HCT116 (cell line): ENCODE data around the gene NCLN. TPM values are rescaled to one million over a fixed set of nuclear protein-coding genes. Genes with fewer than 3 reads are reported as not detected.

Source experiments
- ATAC-seq: fragments of 200-7000 bp; cut with Tn5 transposase; 2 replicates; pipeline ENCODE4 v1.9.1; 2020; ENCODE audit warnings: mild to moderate bottlenecking, moderate library complexity
- BruUV-seq: library from RNA; stranded (reverse); fragments of 400-500 nt; replicated peaks from 2 replicates; lab custom pipeline; 2021; lab: Mats Ljungman, UMichigan
- CTCF ChIA-PET: fragments of 300-600 bp; sonication (Branson Sonifier 250); formaldehyde crosslinking; loops from one replicate; lab custom pipeline; 2021; ENCODE audit warnings: antibody characterized with exemption; lab: Charles Lee
- POLR2A ChIA-PET: fragments of 300-600, 350-600 bp; sonication (Branson Sonifier 250); formaldehyde crosslinking; loops from one replicate; lab custom pipeline; 2021; ENCODE audit warnings: antibody characterized with exemption; lab: Charles Lee
- RAD21 ChIA-PET, 2 experiments: fragments of 300-600 bp; sonication (Branson Sonifier 250); formaldehyde crosslinking; loops; one replicate each; lab custom pipeline; 2023; ENCODE audit warnings: low total read pairs in 2 of 2; ENCODE audit not compliant: uncharacterized antibody in 2 of 2, unreplicated experiment in 2 of 2, low non-redundant PET in 1 of 2; lab: Charles Lee
- DNase-seq: peaks from one replicate; pipeline ENCODE4 v3.0.0-alpha.2; 2010; ENCODE audit warnings: low read depth, low spot score
- H2AFZ ChIP-seq: fragments of 200-600 bp; shearing (Covaris generic), sonication (generic); 2 replicates; pipeline ENCODE4 v1.6.1; 2017; ENCODE audit warnings: low read depth, mixed run types, mixed read lengths, antibody characterized with exemption, low read length; ENCODE audit not compliant: poor library complexity, severe bottlenecking
- H3K27ac ChIP-seq: 2 replicates; pipeline ENCODE4 v1.5.1; 2012; ENCODE audit warnings: low read depth, low read length
- H3K27me3 ChIP-seq: fragments of 200-600 bp; sonication (generic); 2 replicates; pipeline ENCODE4 v1.6.1; 2016; ENCODE audit warnings: mixed run types, low read length, mixed read lengths; ENCODE audit not compliant: insufficient read depth
- H3K36me3 ChIP-seq, 2 experiments: fragments of 200-500 bp in 1 of 2; fragments of 200-600 bp in 1 of 2; sonication (Bioruptor generic) in 1 of 2; sonication (generic) in 1 of 2; 2 replicates each; pipeline versions ENCODE4 v1.5.1 to v1.6.1; 2014 to 2016; ENCODE audit warnings: low read length in 2 of 2, inconsistent platforms in 1 of 2, mixed read lengths in 1 of 2, mixed run types in 1 of 2; ENCODE audit not compliant: insufficient read depth in 2 of 2, control insufficient read depth in 1 of 2
- H3K4me1 ChIP-seq, 2 experiments: fragments of 200-600 bp in 1 of 2; sonication (generic) in 1 of 2; 2 replicates each; pipeline versions ENCODE4 v1.5.1 to v1.6.1; 2012 to 2017; ENCODE audit warnings: low read length in 2 of 2, inconsistent platforms in 1 of 2, mild to moderate bottlenecking in 1 of 2, mixed read lengths in 1 of 2, mixed run types in 1 of 2, moderate library complexity in 1 of 2; ENCODE audit not compliant: insufficient read depth in 2 of 2, control insufficient read depth in 1 of 2
- H3K4me2 ChIP-seq: fragments of 200-600 bp; sonication (generic); 2 replicates; pipeline ENCODE4 v1.6.1; 2017; ENCODE audit warnings: mixed run types, low read length, mixed read lengths
- H3K4me3 ChIP-seq, 2 experiments: fragments of 200-600 bp in 1 of 2; sonication (generic) in 1 of 2; replicated peaks in 1 of 2; 2 replicates each; pipeline ENCODE4 v1.5.1; 2011 to 2016; ENCODE audit warnings: low read length in 2 of 2, control low read depth in 1 of 2, low read depth in 1 of 2, mild to moderate bottlenecking in 1 of 2, mixed read lengths in 1 of 2, mixed run types in 1 of 2
- H3K79me2 ChIP-seq: fragments of 200-600 bp; sonication (generic); 2 replicates; pipeline ENCODE4 v1.6.1; 2017; ENCODE audit warnings: mild to moderate bottlenecking, mixed run types, low read length, moderate library complexity, mixed read lengths; ENCODE audit not compliant: insufficient read depth
- H3K9ac ChIP-seq: fragments of 200-600 bp; sonication (generic); 2 replicates; pipeline ENCODE4 v1.6.1; 2016; ENCODE audit warnings: low read length, mixed read lengths
- H3K9me2 ChIP-seq: fragments of 200-600 bp; sonication (generic), shearing (Covaris generic); 2 replicates; pipeline ENCODE4 v1.6.1; 2017; ENCODE audit warnings: mixed run types, mild to moderate bottlenecking, moderate library complexity; ENCODE audit not compliant: insufficient read depth
- H3K9me3 ChIP-seq, 2 experiments: fragments of 200-500 bp in 1 of 2; fragments of 200-600 bp in 1 of 2; sonication (Bioruptor generic) in 1 of 2; sonication (generic) in 1 of 2; 2 replicates each; pipeline ENCODE4 v1.6.1; 2014 to 2017; ENCODE audit warnings: low read length in 2 of 2, mixed read lengths in 2 of 2, inconsistent platforms in 1 of 2, low read depth in 1 of 2, mild to moderate bottlenecking in 1 of 2, mixed run types in 1 of 2, moderate library complexity in 1 of 2; ENCODE audit not compliant: control insufficient read depth in 1 of 2, insufficient read depth in 1 of 2
- H4K20me1 ChIP-seq: fragments of 200-600 bp; sonication (generic), shearing (Covaris generic); 2 replicates; pipeline ENCODE4 v1.6.1; 2017; ENCODE audit warnings: mixed run types, mild to moderate bottlenecking, moderate library complexity; ENCODE audit not compliant: insufficient read depth
- CEBPB ChIP-seq: IDR thresholded peaks from 2 replicates; pipeline ENCODE4 v1.6.1; 2012; ENCODE audit warnings: low read depth
- EGR1 ChIP-seq: IDR thresholded peaks from 2 replicates; pipeline ENCODE4 v1.6.1; 2012; ENCODE audit warnings: low read depth
- ELF1 ChIP-seq: IDR thresholded peaks from 2 replicates; pipeline ENCODE4 v1.6.1; 2012; ENCODE audit warnings: low read depth, borderline replicate concordance
- EZH2 ChIP-seq: fragments of 200-600 bp; sonication (generic); IDR thresholded peaks from 2 replicates; pipeline ENCODE4 v1.6.1; 2017; ENCODE audit warnings: antibody characterized with exemption, mixed run types
- EZH2phosphoT487 ChIP-seq: fragments of 200-600 bp; IDR thresholded peaks from 2 replicates; pipeline ENCODE4 v1.6.1; 2018; ENCODE audit warnings: antibody characterized with exemption, borderline replicate concordance
- FOSL1 ChIP-seq: IDR thresholded peaks from 2 replicates; pipeline ENCODE4 v1.6.1; 2012; ENCODE audit warnings: low read depth
- JUND ChIP-seq: IDR thresholded peaks from 2 replicates; pipeline ENCODE4 v1.6.1; 2012
- POLR2A ChIP-seq: IDR thresholded peaks from 2 replicates; pipeline ENCODE4 v1.7.0; 2011; ENCODE audit warnings: borderline replicate concordance; ENCODE audit not compliant: insufficient read depth, insufficient read length; ENCODE audit errors: extremely low read depth
- POLR2AphosphoS5 ChIP-seq: IDR thresholded peaks from 2 replicates; pipeline ENCODE4 v1.6.1; 2011; ENCODE audit warnings: mild to moderate bottlenecking, low read depth, low read length, moderate library complexity
- RAD21 ChIP-seq: IDR thresholded peaks from 2 replicates; pipeline ENCODE4 v1.6.1; 2012; ENCODE audit warnings: low read depth, mild to moderate bottlenecking
- SP1 ChIP-seq: IDR thresholded peaks from 2 replicates; pipeline ENCODE4 v1.6.1; 2012; ENCODE audit warnings: low read depth
- SRF ChIP-seq: IDR thresholded peaks from 2 replicates; pipeline ENCODE4 v1.6.1; 2012; ENCODE audit warnings: low read depth
- TCF7L2 ChIP-seq: IDR thresholded peaks from 2 replicates; pipeline ENCODE4 v1.7.0; 2011; ENCODE audit warnings: borderline replicate concordance, inconsistent platforms; ENCODE audit not compliant: insufficient read depth, insufficient read length; ENCODE audit errors: extremely low read depth
- YY1 ChIP-seq: IDR thresholded peaks from 2 replicates; pipeline ENCODE4 v1.6.1; 2011; ENCODE audit warnings: low read length, low read depth, moderate library complexity, mild to moderate bottlenecking; ENCODE audit not compliant: insufficient replicate concordance; ENCODE audit errors: extremely low read depth
- intact Hi-C: fragments of 100-400 bp; cut with micrococcal nuclease; formaldehyde crosslinking; loops from 2 replicates; pipeline ENCODE4 v1.10.0; 2022
- total RNA-seq: library from RNA; stranded (reverse); gene quantifications from one replicate; pipeline ENCODE4 v1.2.1, GENCODE V29; 2021; ENCODE audit not compliant: unreplicated experiment
- TF ChIP-seq, protein P1 (sequence below): IDR thresholded peaks from 2 replicates; pipeline ENCODE4 v1.6.1; 2012
- TF ChIP-seq, protein P2 (sequence below): IDR thresholded peaks from 2 replicates; pipeline ENCODE4 v1.6.1; 2012; ENCODE audit warnings: low read depth

The NCLN gene
- total RNA-seq, 1 experiment from 2014 or later = 119 TPM

DNA sequence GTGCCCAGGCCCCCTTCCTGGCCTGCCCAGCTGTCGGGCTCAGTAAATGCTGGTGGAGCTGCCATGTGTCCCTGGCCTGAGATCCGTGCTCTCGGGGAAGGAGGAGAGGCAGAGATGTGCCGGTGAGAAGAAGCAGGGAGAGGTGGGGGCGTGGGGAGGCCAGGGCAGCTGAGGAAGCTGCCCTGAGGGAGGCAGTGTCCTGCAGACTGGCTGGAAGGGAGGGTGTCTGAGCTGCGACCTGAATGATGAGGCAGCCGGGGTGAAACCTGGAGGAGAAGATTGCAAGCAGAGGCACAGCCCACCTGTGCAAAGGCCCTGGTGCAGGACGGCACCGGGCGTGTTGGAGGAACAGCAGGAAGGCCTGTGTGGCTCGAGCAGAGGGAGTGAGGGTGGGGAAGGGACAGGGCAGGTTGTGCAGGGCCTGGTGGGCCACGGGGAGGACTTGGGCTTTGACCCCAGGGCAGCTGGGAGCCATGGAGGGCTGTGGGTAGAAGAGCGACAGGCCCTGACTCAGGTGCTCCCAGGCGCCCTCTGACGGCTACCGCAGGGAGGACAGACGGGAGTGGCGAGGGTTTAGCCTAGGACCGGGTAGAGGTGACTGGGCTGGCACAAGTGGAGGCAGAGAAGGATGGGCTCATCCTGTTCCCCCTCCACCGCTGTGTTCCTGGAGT, 24.8 kb downstream of the NCLN start (continued):
- TF ChIP-seq SP1 (no peak), EZH2 (no peak), EZH2phosphoT487 (no peak), YY1 (no peak)
- TF ChIP-seq, all 23 proteins: peak for 2

DNA sequence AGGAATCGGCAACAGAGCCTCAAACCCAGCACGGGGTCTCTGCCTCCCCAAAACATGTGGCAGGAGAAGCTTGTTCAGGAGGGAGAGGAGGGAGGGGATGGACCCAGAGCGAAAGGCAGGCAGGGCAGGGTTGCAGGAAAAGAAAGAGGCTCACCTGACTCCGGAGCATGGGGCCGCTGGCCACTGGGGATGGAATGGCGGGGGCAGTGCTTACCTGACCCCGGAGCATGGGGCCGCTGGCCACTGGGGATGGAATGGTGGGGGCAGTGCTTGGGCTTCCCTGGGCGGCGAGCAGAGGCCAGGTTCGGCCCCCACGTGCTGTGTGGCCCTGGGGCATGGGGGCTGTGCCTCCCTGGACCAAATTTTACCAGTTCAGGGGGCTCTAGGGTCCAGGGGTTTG, 25.5 kb downstream of the NCLN start:
- no peaks in the 10 kb centered on the region for H3K9me3 ChIP-seq
- H3K4me2 ChIP-seq = no peak overlapping the region
- no peak overlapping the region for H3K4me3 ChIP-seq
- TF ChIP-seq RAD21 (no peak), EZH2 (no peak)
- POLR2A ChIA-PET = interaction anchor here (1.1 kb wide), 1 partner anchor 261 kb away, joined by 4 read pairs; no protein-coding TSS in a partner anchor
- no peak overlapping the region for H2AFZ ChIP-seq
- no peak overlapping the region for H3K9ac ChIP-seq
- CTCF ChIA-PET = interaction anchor here (1.1 kb wide), 1 partner anchor 25 kb away, joined by 3 read pairs; the partner anchor contains the start of gene NCLN
- H3K27me3 ChIP-seq = no peaks in the 10 kb centered on the region
- ATAC-seq = peak; percentile 3; the same call in 1 of the 2 replicates
- no TSS peak for BruUV-seq
- H3K9me2 ChIP-seq = no peaks in the 10 kb centered on the region
- intact Hi-C loops = no loop called here
- RAD21 ChIA-PET = no interaction called here
- no peaks in the 10 kb centered on the region for H3K4me1 ChIP-seq
- H3K36me3 ChIP-seq = peaks cover 6 to 7% of the 10 kb centered on the region in 2 experiments; a peak in 3 of 4 replicates
- DNase-seq = no peak
- H4K20me1 ChIP-seq = no peaks in the 10 kb centered on the region
- no peaks in the 10 kb centered on the region for H3K79me2 ChIP-seq
- no peak overlapping the region for H3K27ac ChIP-seq

DNA sequence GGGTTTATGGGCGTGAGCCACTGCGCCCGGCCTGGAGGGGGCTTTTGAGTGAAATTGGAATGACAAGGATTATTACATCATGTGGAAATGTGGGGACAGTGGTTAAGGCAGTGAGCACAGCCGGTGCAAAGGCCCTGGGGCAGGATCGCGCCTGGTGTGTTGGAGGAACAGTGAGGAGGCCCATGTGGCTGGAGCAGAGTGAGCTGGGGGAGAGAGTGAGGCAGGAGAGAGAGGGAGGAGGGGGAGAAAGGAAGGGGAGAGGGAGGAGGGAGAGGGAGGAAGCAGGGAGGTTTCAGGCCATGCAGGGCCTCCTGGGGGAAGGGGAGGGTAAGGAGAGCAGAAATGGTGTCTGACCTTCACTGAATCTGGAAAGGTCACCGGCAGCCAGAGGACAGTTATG, 27.4 kb downstream of the NCLN start:
- Histone ChIP-seq H3K9me3 (no peaks in the 10 kb centered on the region), H3K9ac (no peak overlapping the region), H3K79me2 (no peaks in the 10 kb centered on the region), H3K4me2 (no peak overlapping the region), H3K27me3 (no peaks in the 10 kb centered on the region), H4K20me1 (no peaks in the 10 kb centered on the region), H3K27ac (no peak overlapping the region), H3K4me3 (no peak overlapping the region), H2AFZ (no peak overlapping the region), H3K9me2 (no peaks in the 10 kb centered on the region), H3K36me3 (peaks cover 0 to 4% of the 10 kb centered on the region in 2 experiments; a peak in 1 of 4 replicates), H3K4me1 (peaks cover 0 to 3% of the 10 kb centered on the region in 2 experiments; a peak in 1 of 4 replicates)
- intact Hi-C loops = no loop called here
- BruUV-seq = no TSS peak
- ATAC-seq = no peak
- DNase-seq = no peak
- RAD21 ChIA-PET = no interaction called here
- POLR2A ChIA-PET = no interaction called here
- CTCF ChIA-PET = no interaction called here
- TF ChIP-seq SRF (no peak), EGR1 (no peak), YY1 (no peak), TCF7L2 (no peak), FOSL1 (no peak), RAD21 (no peak), JUND (no peak), POLR2AphosphoS5 (no peak), POLR2A (no peak), CEBPB (no peak), ELF1 (no peak)
- TF ChIP-seq, protein P1, sequence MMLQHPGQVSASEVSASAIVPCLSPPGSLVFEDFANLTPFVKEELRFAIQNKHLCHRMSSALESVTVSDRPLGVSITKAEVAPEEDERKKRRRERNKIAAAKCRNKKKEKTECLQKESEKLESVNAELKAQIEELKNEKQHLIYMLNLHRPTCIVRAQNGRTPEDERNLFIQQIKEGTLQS = no peak
- TF ChIP-seq, protein P2, sequence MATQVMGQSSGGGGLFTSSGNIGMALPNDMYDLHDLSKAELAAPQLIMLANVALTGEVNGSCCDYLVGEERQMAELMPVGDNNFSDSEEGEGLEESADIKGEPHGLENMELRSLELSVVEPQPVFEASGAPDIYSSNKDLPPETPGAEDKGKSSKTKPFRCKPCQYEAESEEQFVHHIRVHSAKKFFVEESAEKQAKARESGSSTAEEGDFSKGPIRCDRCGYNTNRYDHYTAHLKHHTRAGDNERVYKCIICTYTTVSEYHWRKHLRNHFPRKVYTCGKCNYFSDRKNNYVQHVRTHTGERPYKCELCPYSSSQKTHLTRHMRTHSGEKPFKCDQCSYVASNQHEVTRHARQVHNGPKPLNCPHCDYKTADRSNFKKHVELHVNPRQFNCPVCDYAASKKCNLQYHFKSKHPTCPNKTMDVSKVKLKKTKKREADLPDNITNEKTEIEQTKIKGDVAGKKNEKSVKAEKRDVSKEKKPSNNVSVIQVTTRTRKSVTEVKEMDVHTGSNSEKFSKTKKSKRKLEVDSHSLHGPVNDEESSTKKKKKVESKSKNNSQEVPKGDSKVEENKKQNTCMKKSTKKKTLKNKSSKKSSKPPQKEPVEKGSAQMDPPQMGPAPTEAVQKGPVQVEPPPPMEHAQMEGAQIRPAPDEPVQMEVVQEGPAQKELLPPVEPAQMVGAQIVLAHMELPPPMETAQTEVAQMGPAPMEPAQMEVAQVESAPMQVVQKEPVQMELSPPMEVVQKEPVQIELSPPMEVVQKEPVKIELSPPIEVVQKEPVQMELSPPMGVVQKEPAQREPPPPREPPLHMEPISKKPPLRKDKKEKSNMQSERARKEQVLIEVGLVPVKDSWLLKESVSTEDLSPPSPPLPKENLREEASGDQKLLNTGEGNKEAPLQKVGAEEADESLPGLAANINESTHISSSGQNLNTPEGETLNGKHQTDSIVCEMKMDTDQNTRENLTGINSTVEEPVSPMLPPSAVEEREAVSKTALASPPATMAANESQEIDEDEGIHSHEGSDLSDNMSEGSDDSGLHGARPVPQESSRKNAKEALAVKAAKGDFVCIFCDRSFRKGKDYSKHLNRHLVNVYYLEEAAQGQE = no peak
